HEK293 (cell line): ENCODE measurements around the gene TLE4.

Source experiments
- CTCF ChIA-PET: fragments of 350-600 bp; formaldehyde crosslinking; extraction: SDS; loops from one replicate; lab custom pipeline; 2021; ENCODE audit warnings: antibody characterized with exemption; lab: Yijun Ruan, JAX
- POLR2A ChIA-PET: fragments of 300-600 bp; formaldehyde crosslinking; extraction: SDS; loops from one replicate; lab custom pipeline; 2020; ENCODE audit warnings: antibody characterized with exemption, inconsistent platforms; lab: Yijun Ruan, JAX
- H3K27ac ChIP-seq: fragments of 200-500 bp; sonication (Bioruptor generic); 2 replicates; pipeline ENCODE4 v1.5.1; 2014; ENCODE audit warnings: low read depth, low read length, control low read depth, inconsistent platforms; ENCODE audit errors: extremely low read depth
- H3K36me3 ChIP-seq, 2 experiments: fragments of 200-500 bp in 1 of 2; sonication (Bioruptor generic) in 1 of 2; 1 replicate in 1 of 2; 2 replicates in 1 of 2; pipeline ENCODE4 v1.5.1; 2014 to 2017; ENCODE audit warnings: inconsistent platforms in 2 of 2, low read length in 2 of 2; ENCODE audit not compliant: control insufficient read depth in 2 of 2, insufficient read depth in 1 of 2
- H3K4me1 ChIP-seq: fragments of 200-500 bp; sonication (Bioruptor generic); 2 replicates; pipeline ENCODE4 v1.5.1; 2014; ENCODE audit warnings: mild to moderate bottlenecking, low read length, inconsistent platforms; ENCODE audit not compliant: control insufficient read depth, insufficient read depth
- H3K4me3 ChIP-seq: 2 replicates; pipeline ENCODE4 v1.5.1; 2011; ENCODE audit warnings: low read depth, mild to moderate bottlenecking, control low read depth, low read length, moderate library complexity
- H3K9me3 ChIP-seq: fragments of 200-500 bp; sonication (Bioruptor generic); 2 replicates; pipeline ENCODE4 v1.5.1; 2014; ENCODE audit warnings: low read depth, low read length, inconsistent platforms; ENCODE audit not compliant: control insufficient read depth, insufficient read depth
- EGR2 ChIP-seq: fragments of 450-650 bp; formaldehyde crosslinking; IDR thresholded peaks from 2 replicates; pipeline ENCODE4 v1.5.1; 2016; ENCODE audit warnings: low read depth, missing biosample characterization, missing genetic modification characterization
- GFI1B ChIP-seq: fragments of 450-650 bp; formaldehyde crosslinking; IDR thresholded peaks from 2 replicates; pipeline ENCODE4 v1.5.1; 2016; ENCODE audit warnings: missing biosample characterization, missing genetic modification characterization
- GLIS2 ChIP-seq: fragments of 450-650 bp; formaldehyde crosslinking; IDR thresholded peaks from 2 replicates; pipeline ENCODE4 v1.5.1; 2016; ENCODE audit warnings: missing biosample characterization, missing genetic modification characterization
- HOXA7 ChIP-seq: sonication (generic); formaldehyde crosslinking; IDR thresholded peaks from 2 replicates; pipeline ENCODE4 v1.8.1; 2022; ENCODE audit warnings: missing genetic modification reagents, borderline replicate concordance
- HOXC10 ChIP-seq: sonication (generic); formaldehyde crosslinking; IDR thresholded peaks from 2 replicates; pipeline ENCODE4 v1.8.1; 2023; ENCODE audit warnings: mild to moderate bottlenecking, missing genetic modification reagents
- HOXD13 ChIP-seq: sonication (generic); formaldehyde crosslinking; IDR thresholded peaks from 2 replicates; pipeline ENCODE4 v1.8.0; 2022; ENCODE audit warnings: missing genetic modification reagents, borderline replicate concordance
- KLF1 ChIP-seq: fragments of 450-650 bp; formaldehyde crosslinking; IDR thresholded peaks from 2 replicates; pipeline ENCODE4 v1.5.1; 2016; ENCODE audit warnings: missing biosample characterization, missing genetic modification characterization
- OSR2 ChIP-seq: fragments of 450-650 bp; formaldehyde crosslinking; IDR thresholded peaks from 2 replicates; pipeline ENCODE4 v1.5.1; 2016; ENCODE audit warnings: missing biosample characterization, missing genetic modification characterization
- REPIN1 ChIP-seq: fragments of 450-650 bp; formaldehyde crosslinking; IDR thresholded peaks from 2 replicates; pipeline ENCODE4 v1.5.1; 2017; ENCODE audit warnings: missing biosample characterization, missing genetic modification characterization, low read depth
- SALL2 ChIP-seq: fragments of 450-650 bp; formaldehyde crosslinking; IDR thresholded peaks from 2 replicates; pipeline ENCODE4 v1.5.0; 2017; ENCODE audit warnings: missing biosample characterization, mild to moderate bottlenecking, missing genetic modification characterization, borderline replicate concordance
- ZBTB17 ChIP-seq: fragments of 450-650 bp; formaldehyde crosslinking; IDR thresholded peaks from 2 replicates; pipeline ENCODE4 v1.5.1; 2016; ENCODE audit warnings: missing biosample characterization, missing genetic modification characterization
- ZFP69B ChIP-seq: fragments of 450-650 bp; formaldehyde crosslinking; IDR thresholded peaks from 2 replicates; pipeline ENCODE4 v1.5.1; 2016; ENCODE audit warnings: missing biosample characterization, missing genetic modification characterization
- ZIC2 ChIP-seq: fragments of 450-650 bp; formaldehyde crosslinking; IDR thresholded peaks from 2 replicates; pipeline ENCODE4 v1.5.1; 2016; ENCODE audit warnings: missing biosample characterization, missing genetic modification characterization
- ZNF157 ChIP-seq: fragments of 450-650 bp; formaldehyde crosslinking; IDR thresholded peaks from 2 replicates; pipeline ENCODE4 v1.5.1; 2016; ENCODE audit warnings: missing biosample characterization, missing genetic modification characterization
- ZNF341 ChIP-seq: fragments of 450-650 bp; formaldehyde crosslinking; IDR thresholded peaks from 2 replicates; pipeline ENCODE4; 2016; ENCODE audit warnings: low read depth, missing biosample characterization, missing genetic modification characterization
- ZNF48 ChIP-seq: fragments of 450-650 bp; formaldehyde crosslinking; IDR thresholded peaks from 2 replicates; pipeline ENCODE4 v1.5.1; 2016; ENCODE audit warnings: missing biosample characterization, missing genetic modification characterization
- ZNF555 ChIP-seq: fragments of 450-650 bp; formaldehyde crosslinking; conservative IDR thresholded peaks from 2 replicates; pipeline ENCODE4 v1.5.1; 2017; ENCODE audit warnings: missing biosample characterization, mild to moderate bottlenecking, missing genetic modification characterization, inconsistent platforms
- ZNF600 ChIP-seq: fragments of 450-650 bp; formaldehyde crosslinking; IDR thresholded peaks from 2 replicates; pipeline ENCODE4 v1.5.1; 2016; ENCODE audit warnings: missing biosample characterization, missing genetic modification characterization
- ZNF76 ChIP-seq: fragments of 450-650 bp; formaldehyde crosslinking; IDR thresholded peaks from 2 replicates; pipeline ENCODE4; 2016; ENCODE audit warnings: low read depth, missing biosample characterization, missing genetic modification characterization, borderline replicate concordance
- ZNF777 ChIP-seq: fragments of 450-650 bp; formaldehyde crosslinking; IDR thresholded peaks from 2 replicates; pipeline ENCODE4 v1.5.1; 2017; ENCODE audit warnings: missing biosample characterization, missing genetic modification characterization, borderline replicate concordance
- ZNF785 ChIP-seq: fragments of 450-650 bp; formaldehyde crosslinking; IDR thresholded peaks from 2 replicates; pipeline ENCODE4 v1.5.1; 2016; ENCODE audit warnings: missing biosample characterization, missing genetic modification characterization
- TF ChIP-seq, protein P1 (sequence below): fragments of 450-650 bp; formaldehyde crosslinking; IDR thresholded peaks from 2 replicates; pipeline ENCODE4 v1.5.1; 2016; ENCODE audit warnings: missing biosample characterization, missing genetic modification characterization
- TF ChIP-seq, protein P2 (sequence below): IDR thresholded peaks from 2 replicates; pipeline ENCODE4 v1.6.1; 2011; ENCODE audit warnings: mild to moderate bottlenecking, low read depth, low read length, borderline replicate concordance
- TF ChIP-seq, protein P3 (sequence below): fragments of 450-650 bp; formaldehyde crosslinking; IDR thresholded peaks from 2 replicates; pipeline ENCODE4 v1.5.1; 2016; ENCODE audit warnings: missing biosample characterization, missing genetic modification characterization, borderline replicate concordance
- TF ChIP-seq, protein P4 (sequence below): fragments of 450-650 bp; IDR thresholded peaks from 2 replicates; pipeline ENCODE4 v1.5.1; 2018; ENCODE audit warnings: missing biosample characterization, missing genetic modification characterization
- TF ChIP-seq, protein P5 (sequence below): fragments of 450-650 bp; formaldehyde crosslinking; IDR thresholded peaks from 2 replicates; pipeline ENCODE4 v1.5.1; 2016; ENCODE audit warnings: missing biosample characterization, missing genetic modification characterization

The TLE4 gene

DNA sequence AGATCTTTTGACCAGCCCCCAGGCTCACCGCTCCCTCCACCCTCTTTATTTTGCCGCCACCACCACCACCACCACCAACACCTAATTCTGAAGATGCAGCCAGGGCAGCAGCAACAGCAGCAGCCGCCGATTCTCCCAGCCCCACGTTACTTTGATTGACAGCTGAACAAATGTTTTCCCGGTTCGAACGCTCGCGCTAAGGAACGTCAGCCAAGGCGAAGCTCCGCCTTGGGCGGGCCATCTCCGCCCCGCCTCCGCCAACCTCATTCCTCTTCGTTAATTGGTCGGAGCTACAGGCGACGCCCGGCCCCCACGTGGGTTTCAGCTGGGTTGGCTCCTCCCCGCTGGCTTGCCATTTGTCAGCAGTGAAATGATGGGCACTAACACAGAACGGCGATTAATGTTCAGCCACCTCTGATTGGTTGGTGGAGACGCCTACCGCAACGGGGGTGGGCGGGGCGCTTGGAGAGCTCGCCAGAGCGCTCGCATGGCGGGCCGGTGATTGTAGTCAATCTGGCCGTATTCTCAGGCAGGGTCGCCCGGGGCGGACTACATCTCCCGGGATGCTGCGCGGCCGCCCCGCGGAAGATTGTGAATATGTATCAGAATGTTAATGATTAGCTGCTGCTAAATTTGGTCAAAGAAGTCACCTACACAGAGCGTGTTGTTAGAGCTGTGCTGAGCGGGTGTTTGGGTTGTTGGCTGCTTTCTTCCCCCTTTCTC lies at the start of gene TLE4:
TLE4 (plus strand) TSS at position 657 of the 723 bp plus-strand sequence. CDS start 826 bp downstream, outside the sequence.
- no peaks in the 10 kb centered on the region for H3K4me1 ChIP-seq
- ChIA-PET POLR2A (interaction anchor here (0.6 to 3.0 kb wide), 40 partner anchors 10 to 1334 kb away, joined by 3 to 43 read pairs (median 4); no protein-coding TSS in a partner anchor), CTCF (interaction anchor here (0.6 to 1.4 kb wide), 5 partner anchors 70 to 1961 kb away, joined by 3 to 4 read pairs (median 3); no protein-coding TSS in a partner anchor)
- peak within 1 kb of the TSS; percentile 93 for H3K4me3 ChIP-seq
- H3K36me3 ChIP-seq: peaks cover 0 to 14% of the 10 kb centered on the region in 2 experiments; a peak in 1 of 3 replicates
- peak within 1 kb of the TSS; percentile 81 for H3K27ac ChIP-seq
- no peaks in the 10 kb centered on the region for H3K9me3 ChIP-seq
- TF ChIP-seq ZNF555 (tag by site-specific recombination) (no peak), ZNF785 (tag by site-specific recombination) (no peak), ZNF157 (no peak), ZIC2 (tag by site-specific recombination) (no peak), SALL2 (tag by site-specific recombination) (no peak), ZNF600 (tag by site-specific recombination) (no peak), HOXA7 (CRISPR knock-in tag) (no peak), EGR2 (tag by site-specific recombination) (peak; percentile 53), HOXD13 (CRISPR knock-in tag) (no peak), HOXC10 (CRISPR knock-in tag) (no peak), ZFP69B (no peak), OSR2 (tag by site-specific recombination) (peak; percentile 65), ZBTB17 (tag by site-specific recombination) (0 out of 2 replicates have a peak, but pooled peaks have one; percentile 15), ZNF341 (tag by site-specific recombination) (peak; percentile 58; the same call in 1 of the 2 replicates), GFI1B (no peak), ZNF48 (tag by site-specific recombination) (no peak), KLF1 (tag by site-specific recombination) (no peak), REPIN1 (tag by site-specific recombination) (no peak), ZNF76 (tag by site-specific recombination) (peak; percentile 84), GLIS2 (no peak), ZNF777 (no peak)
- TF ChIP-seq, protein P1, sequence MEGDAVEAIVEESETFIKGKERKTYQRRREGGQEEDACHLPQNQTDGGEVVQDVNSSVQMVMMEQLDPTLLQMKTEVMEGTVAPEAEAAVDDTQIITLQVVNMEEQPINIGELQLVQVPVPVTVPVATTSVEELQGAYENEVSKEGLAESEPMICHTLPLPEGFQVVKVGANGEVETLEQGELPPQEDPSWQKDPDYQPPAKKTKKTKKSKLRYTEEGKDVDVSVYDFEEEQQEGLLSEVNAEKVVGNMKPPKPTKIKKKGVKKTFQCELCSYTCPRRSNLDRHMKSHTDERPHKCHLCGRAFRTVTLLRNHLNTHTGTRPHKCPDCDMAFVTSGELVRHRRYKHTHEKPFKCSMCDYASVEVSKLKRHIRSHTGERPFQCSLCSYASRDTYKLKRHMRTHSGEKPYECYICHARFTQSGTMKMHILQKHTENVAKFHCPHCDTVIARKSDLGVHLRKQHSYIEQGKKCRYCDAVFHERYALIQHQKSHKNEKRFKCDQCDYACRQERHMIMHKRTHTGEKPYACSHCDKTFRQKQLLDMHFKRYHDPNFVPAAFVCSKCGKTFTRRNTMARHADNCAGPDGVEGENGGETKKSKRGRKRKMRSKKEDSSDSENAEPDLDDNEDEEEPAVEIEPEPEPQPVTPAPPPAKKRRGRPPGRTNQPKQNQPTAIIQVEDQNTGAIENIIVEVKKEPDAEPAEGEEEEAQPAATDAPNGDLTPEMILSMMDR (tag by site-specific recombination): no peak
- TF ChIP-seq, protein P2, sequence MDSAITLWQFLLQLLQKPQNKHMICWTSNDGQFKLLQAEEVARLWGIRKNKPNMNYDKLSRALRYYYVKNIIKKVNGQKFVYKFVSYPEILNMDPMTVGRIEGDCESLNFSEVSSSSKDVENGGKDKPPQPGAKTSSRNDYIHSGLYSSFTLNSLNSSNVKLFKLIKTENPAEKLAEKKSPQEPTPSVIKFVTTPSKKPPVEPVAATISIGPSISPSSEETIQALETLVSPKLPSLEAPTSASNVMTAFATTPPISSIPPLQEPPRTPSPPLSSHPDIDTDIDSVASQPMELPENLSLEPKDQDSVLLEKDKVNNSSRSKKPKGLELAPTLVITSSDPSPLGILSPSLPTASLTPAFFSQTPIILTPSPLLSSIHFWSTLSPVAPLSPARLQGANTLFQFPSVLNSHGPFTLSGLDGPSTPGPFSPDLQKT: peak; percentile 90
- TF ChIP-seq, protein P3, sequence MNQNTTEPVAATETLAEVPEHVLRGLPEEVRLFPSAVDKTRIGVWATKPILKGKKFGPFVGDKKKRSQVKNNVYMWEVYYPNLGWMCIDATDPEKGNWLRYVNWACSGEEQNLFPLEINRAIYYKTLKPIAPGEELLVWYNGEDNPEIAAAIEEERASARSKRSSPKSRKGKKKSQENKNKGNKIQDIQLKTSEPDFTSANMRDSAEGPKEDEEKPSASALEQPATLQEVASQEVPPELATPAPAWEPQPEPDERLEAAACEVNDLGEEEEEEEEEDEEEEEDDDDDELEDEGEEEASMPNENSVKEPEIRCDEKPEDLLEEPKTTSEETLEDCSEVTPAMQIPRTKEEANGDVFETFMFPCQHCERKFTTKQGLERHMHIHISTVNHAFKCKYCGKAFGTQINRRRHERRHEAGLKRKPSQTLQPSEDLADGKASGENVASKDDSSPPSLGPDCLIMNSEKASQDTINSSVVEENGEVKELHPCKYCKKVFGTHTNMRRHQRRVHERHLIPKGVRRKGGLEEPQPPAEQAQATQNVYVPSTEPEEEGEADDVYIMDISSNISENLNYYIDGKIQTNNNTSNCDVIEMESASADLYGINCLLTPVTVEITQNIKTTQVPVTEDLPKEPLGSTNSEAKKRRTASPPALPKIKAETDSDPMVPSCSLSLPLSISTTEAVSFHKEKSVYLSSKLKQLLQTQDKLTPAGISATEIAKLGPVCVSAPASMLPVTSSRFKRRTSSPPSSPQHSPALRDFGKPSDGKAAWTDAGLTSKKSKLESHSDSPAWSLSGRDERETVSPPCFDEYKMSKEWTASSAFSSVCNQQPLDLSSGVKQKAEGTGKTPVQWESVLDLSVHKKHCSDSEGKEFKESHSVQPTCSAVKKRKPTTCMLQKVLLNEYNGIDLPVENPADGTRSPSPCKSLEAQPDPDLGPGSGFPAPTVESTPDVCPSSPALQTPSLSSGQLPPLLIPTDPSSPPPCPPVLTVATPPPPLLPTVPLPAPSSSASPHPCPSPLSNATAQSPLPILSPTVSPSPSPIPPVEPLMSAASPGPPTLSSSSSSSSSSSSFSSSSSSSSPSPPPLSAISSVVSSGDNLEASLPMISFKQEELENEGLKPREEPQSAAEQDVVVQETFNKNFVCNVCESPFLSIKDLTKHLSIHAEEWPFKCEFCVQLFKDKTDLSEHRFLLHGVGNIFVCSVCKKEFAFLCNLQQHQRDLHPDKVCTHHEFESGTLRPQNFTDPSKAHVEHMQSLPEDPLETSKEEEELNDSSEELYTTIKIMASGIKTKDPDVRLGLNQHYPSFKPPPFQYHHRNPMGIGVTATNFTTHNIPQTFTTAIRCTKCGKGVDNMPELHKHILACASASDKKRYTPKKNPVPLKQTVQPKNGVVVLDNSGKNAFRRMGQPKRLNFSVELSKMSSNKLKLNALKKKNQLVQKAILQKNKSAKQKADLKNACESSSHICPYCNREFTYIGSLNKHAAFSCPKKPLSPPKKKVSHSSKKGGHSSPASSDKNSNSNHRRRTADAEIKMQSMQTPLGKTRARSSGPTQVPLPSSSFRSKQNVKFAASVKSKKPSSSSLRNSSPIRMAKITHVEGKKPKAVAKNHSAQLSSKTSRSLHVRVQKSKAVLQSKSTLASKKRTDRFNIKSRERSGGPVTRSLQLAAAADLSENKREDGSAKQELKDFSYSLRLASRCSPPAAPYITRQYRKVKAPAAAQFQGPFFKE (tag by site-specific recombination): no peak
- TF ChIP-seq, protein P4, sequence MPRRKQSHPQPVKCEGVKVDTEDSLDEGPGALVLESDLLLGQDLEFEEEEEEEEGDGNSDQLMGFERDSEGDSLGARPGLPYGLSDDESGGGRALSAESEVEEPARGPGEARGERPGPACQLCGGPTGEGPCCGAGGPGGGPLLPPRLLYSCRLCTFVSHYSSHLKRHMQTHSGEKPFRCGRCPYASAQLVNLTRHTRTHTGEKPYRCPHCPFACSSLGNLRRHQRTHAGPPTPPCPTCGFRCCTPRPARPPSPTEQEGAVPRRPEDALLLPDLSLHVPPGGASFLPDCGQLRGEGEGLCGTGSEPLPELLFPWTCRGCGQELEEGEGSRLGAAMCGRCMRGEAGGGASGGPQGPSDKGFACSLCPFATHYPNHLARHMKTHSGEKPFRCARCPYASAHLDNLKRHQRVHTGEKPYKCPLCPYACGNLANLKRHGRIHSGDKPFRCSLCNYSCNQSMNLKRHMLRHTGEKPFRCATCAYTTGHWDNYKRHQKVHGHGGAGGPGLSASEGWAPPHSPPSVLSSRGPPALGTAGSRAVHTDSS (tag by site-specific recombination): no peak
- TF ChIP-seq, protein P5, sequence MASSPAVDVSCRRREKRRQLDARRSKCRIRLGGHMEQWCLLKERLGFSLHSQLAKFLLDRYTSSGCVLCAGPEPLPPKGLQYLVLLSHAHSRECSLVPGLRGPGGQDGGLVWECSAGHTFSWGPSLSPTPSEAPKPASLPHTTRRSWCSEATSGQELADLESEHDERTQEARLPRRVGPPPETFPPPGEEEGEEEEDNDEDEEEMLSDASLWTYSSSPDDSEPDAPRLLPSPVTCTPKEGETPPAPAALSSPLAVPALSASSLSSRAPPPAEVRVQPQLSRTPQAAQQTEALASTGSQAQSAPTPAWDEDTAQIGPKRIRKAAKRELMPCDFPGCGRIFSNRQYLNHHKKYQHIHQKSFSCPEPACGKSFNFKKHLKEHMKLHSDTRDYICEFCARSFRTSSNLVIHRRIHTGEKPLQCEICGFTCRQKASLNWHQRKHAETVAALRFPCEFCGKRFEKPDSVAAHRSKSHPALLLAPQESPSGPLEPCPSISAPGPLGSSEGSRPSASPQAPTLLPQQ (tag by site-specific recombination): no peak
